Measurements from ENCODE around the gene UTP15.

UTP15 gene

GRCh38 chr5:73624888-73625287 lies 59.3 kb downstream of the UTP15 start:
- DNase-seq, result no peak

GRCh38 chr5:73625372-73625943 lies 59.9 kb downstream of the UTP15 start:
- DNase-seq, result no peak

- peak; percentile 42 for DNase-seq
Observed at GRCh38 chr5:73625944-73626811, 60.6 kb downstream of the UTP15 start, which contains the start of gene ARHGEF28. Gene ARHGEF28, plus strand, starts transcription at chr5:73626196. Its CDS starts 58,656 bp downstream, at chr5:73684852.

- no peak for DNase-seq
Observed at GRCh38 chr5:73626814-73627313, 61.3 kb downstream of the UTP15 start.

- no peak for DNase-seq
Observed at GRCh38 chr5:73629456-73629855, 63.9 kb downstream of the UTP15 start.

GRCh38 chr5:73630765-73631164 lies 65.2 kb downstream of the UTP15 start:
- no peak for DNase-seq

- DNase-seq, result no peak
Observed at GRCh38 chr5:73631500-73631899, 66.0 kb downstream of the UTP15 start.
